Lower leg skin (tissue), 4 donors: ENCODE data around the gene FSTL5. TPM values are rescaled to one million over a fixed set of nuclear protein-coding genes. Genes with fewer than 3 reads are reported as not detected.

Experiments
- DNase-seq, 2 donors: peaks; one replicate each; pipeline ENCODE4 v3.0.0-alpha.2; 2019; ENCODE audit warnings: low spot score in 2 of 2
- H3K4me3 ChIP-seq: fragments of 200-600 bp; sonication (generic); 2 replicates; pipeline ENCODE4 v1.5.1; 2017; ENCODE audit warnings: mild to moderate bottlenecking, low read depth; ENCODE audit not compliant: poor library complexity, severe bottlenecking
- CTCF ChIP-seq, 3 donors: fragments of 450-650 bp; IDR thresholded peaks; one replicate each; pipeline ENCODE4 v1.5.1; 2016; ENCODE audit warnings: antibody characterized with exemption in 3 of 3, mild to moderate bottlenecking in 3 of 3, moderate library complexity in 2 of 3
- POLR2A ChIP-seq, 2 donors: fragments of 450-650 bp; IDR thresholded peaks; one replicate each; pipeline ENCODE4 v1.6.1; 2016 to 2017; ENCODE audit warnings: antibody characterized with exemption in 2 of 2, mild to moderate bottlenecking in 1 of 2, moderate library complexity in 1 of 2
- whole genome bisulfite sequencing, 2 donors: methylation state at CpG; one replicate each; pipeline ENCODE4 v1.1.5; 2018; 5-methylcytosine and 5-hydroxymethylcytosine counted together
- intact Hi-C: fragments of 100-400 bp; cut with DNase I; formaldehyde crosslinking; loops from one replicate; pipeline ENCODE4 v1.15.0; 2023; ENCODE audit warnings: low total_unique reads
- total RNA-seq, 4 donors: library from RNA; depleted of rRNA; stranded (reverse); fragments of >200 nt; gene quantifications; one replicate each; pipeline ENCODE4 v1.1.0, GENCODE V29; 2016

FSTL5 gene
- total RNA-seq, 4 donors from 2014 or later = not detected

DNA sequence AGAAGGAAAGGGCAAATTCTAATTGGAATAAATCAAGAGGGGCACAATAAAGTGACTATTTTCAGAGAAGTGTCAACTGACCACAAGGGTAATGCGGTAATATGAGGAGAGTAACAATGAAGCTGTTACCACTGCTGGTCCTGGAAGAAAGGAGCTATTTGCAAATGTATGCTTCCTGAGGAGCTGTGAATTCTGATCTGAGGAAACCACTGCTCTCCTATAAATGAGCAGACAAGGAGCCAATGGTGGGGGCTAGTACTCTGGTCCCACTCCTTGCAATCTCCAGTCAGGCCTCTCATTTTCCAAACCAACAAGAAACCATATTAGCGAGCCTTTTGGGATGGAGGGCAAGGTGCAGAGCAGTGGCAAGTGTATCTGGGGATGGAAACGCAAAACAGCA is 770.2 kb downstream of the FSTL5 start:
- 83 to 86% methylated on average over 3 of the region's 3 CpGs for WGBS, 2 donors
- intact Hi-C loops = no loop called here
- TF ChIP-seq CTCF (IDR thresholded peaks at IDR 0.05) = no peak
- no peak for TF ChIP-seq POLR2A (IDR thresholded peaks at IDR 0.05)
- no peak overlapping the region for H3K4me3 ChIP-seq
- no peak for DNase-seq

DNA sequence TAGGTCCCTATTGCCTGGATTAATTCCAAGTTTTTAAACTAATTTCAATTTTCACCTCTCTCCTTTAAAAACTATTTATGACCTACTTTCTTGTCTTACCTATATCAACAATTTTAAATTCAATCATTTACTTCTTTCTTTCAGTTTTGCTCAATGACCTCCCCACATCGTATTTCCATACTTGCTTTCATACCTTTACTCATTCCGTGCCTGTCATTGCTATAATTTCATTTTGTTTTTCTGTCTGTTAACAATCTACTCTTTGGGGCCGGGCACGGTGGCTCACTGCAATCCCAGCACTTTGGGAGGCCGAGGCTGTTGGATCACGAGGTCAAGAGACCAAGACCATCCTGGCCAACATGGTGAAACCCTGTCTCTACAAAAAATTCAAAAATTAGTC is 781.1 kb downstream of the FSTL5 start:
- H3K4me3 ChIP-seq = no peak overlapping the region
- WGBS, 2 donors = 94% methylated on average over 6 of the region's 6 CpGs
- intact Hi-C loops = no loop called here
- TF ChIP-seq CTCF (IDR thresholded peaks at IDR 0.05) (no peak), POLR2A (IDR thresholded peaks at IDR 0.05) (no peak)
- no peak for DNase-seq

DNA sequence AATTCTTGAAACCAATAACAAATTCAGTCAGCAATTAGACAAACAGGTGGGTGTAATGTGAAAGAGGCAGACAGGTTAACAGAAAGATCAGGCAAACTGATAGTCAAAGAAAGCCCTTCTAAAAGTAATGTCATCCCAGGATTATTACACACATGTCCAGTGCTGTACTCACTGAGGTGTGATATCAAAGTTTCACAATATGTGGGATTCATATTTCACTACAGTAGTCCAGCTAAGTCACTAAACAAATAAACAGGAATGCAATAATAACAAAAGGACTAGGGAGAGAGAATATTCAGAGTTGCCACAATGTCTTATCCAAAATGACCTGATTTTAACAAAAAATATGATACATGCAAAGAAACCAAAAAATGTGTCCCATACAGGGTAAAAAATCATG is 787.5 kb downstream of the FSTL5 start:
- no peak for DNase-seq
- no peak for TF ChIP-seq POLR2A (IDR thresholded peaks at IDR 0.05)
- no peak for TF ChIP-seq CTCF (IDR thresholded peaks at IDR 0.05)
- no peak overlapping the region for H3K4me3 ChIP-seq
- intact Hi-C loops = no loop called here

- DNase-seq = no peak
- no peak for TF ChIP-seq CTCF (IDR thresholded peaks at IDR 0.05)
- TF ChIP-seq POLR2A (IDR thresholded peaks at IDR 0.05) = no peak
- no peak overlapping the region for H3K4me3 ChIP-seq
- 79 to 82% methylated on average over 3 of the region's 3 CpGs for WGBS, 2 donors
- intact Hi-C loops = no loop called here
Observed at GRCh38 chr4:161364681-161365080, 799.1 kb downstream of the FSTL5 start.

DNA sequence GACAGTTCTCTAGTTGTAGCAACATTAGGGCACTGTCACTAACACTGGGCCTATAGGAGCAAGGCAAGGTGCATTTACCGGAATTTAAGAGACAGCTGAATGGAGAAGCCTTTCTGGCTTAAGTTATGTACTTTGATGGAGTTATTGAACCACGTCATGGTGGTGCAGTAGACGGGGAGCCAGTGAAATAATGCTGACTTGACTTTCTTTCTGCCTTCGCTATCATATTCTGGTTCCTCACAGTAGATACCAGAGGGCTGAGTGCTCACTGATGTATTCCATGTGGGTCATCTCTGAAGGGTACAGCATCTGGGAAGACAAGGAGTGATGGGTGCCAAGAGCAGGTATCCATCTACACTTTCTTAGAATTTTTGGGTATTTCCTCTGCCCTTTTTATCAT is 802.8 kb downstream of the FSTL5 start:
- DNase-seq = no peak
- no peak overlapping the region for H3K4me3 ChIP-seq
- TF ChIP-seq CTCF (IDR thresholded peaks at IDR 0.05) (no peak), POLR2A (IDR thresholded peaks at IDR 0.05) (no peak)
- WGBS, 2 donors = 90 to 97% methylated on average over 4 of the region's 4 CpGs
- intact Hi-C loops = no loop called here

DNA sequence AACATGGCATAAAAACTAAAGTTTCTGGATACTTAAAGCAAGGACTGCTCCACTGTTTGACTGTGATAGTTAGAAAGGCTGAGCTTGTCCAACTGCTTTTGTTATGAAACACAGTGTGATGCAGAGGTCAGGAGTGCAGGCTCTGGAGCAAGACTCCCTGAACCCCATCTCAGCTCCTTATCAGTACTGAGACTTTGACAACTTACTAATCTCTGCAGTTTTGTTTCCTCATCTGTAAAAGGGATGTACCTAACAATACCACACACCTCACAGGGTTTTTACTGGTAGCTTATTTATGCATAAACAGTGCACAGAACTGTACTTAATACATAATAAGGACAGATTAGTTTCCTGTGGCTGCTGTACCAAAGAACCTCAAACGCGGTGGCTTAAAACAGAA is 804.3 kb downstream of the FSTL5 start:
- no peak overlapping the region for H3K4me3 ChIP-seq
- TF ChIP-seq POLR2A (IDR thresholded peaks at IDR 0.05) = no peak
- no peak for TF ChIP-seq CTCF (IDR thresholded peaks at IDR 0.05)
- intact Hi-C loops = no loop called here
- 93 to 94% methylated on average over 2 of the region's 2 CpGs for WGBS, 2 donors
- no peak for DNase-seq
